ENCODE measurements around the gene NAA50.

Gene NAA50

DNA sequence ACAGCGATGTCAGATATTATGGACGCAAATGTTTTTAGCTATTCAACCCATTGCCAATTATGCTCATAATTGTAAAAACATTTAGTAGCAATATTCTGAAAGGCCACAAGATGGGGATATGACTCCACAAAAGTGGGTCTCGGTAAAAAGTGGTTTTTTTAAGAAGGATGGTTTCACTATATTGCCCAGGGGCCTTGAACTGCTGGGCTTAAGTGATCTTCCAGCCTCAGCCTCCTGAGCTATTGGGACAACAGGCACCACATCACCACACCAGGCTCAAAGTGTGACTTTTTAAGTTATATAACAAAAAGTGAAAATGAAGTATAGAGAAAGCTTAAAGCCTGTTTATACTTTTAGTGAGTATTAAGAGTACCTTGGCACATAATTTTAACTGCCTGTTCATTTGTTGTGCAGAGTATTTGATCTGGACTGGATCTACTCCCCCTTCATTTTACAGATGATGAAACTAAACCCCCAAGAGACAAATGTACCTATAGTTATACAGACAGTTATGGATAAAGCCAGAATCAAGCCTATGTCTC lies 9.4 kb downstream of the NAA50 start:
- peak; percentile 93 for TF ChIP-seq ZNF384 (IDR thresholded peaks at IDR 0.05)
- TF ChIP-seq FOXK2 (IDR thresholded peaks at IDR 0.05): no peak
- peak; percentile 28 for DNase-seq (ENCODE audit: extremely low spot score)
- POLR2A ChIA-PET: interaction anchor here (1.6 kb wide), 1 partner anchor 9 kb away, joined by 12 read pairs; the partner anchor contains the start of gene NAA50
- CTCF ChIA-PET: interaction anchor here (0.6 to 2.1 kb wide), 10 partner anchors 9 to 412 kb away, joined by 3 to 14 read pairs (median 3); partner anchors contain the start of genes ATP6V1A and NAA50

DNA sequence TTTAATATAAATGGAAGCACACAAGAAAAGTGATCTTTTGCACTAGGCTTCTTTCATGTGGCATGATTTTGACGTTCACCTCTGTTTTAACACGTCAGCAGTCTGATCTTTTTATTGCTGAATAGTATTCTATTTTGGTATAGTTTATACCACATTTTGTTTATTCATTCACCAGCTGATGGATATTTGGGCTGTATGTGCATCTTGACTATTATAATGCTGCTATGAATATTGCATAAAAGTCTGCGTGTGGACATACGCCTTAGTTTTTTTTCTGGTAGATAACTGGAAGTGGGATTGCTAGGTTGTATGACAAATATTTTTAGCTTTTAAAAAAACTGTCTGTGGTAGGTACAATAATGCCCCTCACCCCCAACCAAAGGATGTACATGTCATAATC lies 14.4 kb downstream of the NAA50 start:
- ChIA-PET POLR2A (interaction anchor here (0.9 kb wide), 1 partner anchor 35 kb away, joined by 3 read pairs; the partner anchor contains the start of gene USF3), CTCF (no interaction called here)
- no peak for TF ChIP-seq ARNT (IDR thresholded peaks at IDR 0.05)
- DNase-seq (ENCODE audit: extremely low spot score): no peak

DNA sequence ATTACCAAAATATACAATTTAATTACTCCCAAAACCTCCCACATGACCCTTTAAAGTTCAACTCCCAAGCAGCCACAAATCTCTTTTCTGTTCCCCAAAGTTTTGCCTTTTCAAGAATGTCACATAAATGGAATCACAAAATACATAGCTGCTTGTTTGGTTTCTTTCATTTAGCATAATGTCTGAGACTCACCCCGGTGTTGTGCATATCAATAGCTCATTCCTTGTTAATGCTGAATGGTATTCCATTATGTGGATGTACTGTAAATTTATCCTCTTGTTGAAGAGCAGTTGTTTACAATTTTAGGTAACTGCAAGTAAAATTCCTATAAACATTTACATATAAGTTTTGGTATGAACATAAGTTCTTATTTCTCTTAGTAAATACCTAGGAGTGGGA lies 15.5 kb downstream of the NAA50 start:
- no peak for DNase-seq (ENCODE audit: extremely low spot score)
- CTCF ChIA-PET: interaction anchor here (0.7 kb wide), 1 partner anchor 14 kb away, joined by 3 read pairs; no protein-coding TSS in a partner anchor
- POLR2A ChIA-PET: no interaction called here
- TF ChIP-seq SUZ12 (IDR thresholded peaks at IDR 0.05): no peak
- TF ChIP-seq, protein P1, sequence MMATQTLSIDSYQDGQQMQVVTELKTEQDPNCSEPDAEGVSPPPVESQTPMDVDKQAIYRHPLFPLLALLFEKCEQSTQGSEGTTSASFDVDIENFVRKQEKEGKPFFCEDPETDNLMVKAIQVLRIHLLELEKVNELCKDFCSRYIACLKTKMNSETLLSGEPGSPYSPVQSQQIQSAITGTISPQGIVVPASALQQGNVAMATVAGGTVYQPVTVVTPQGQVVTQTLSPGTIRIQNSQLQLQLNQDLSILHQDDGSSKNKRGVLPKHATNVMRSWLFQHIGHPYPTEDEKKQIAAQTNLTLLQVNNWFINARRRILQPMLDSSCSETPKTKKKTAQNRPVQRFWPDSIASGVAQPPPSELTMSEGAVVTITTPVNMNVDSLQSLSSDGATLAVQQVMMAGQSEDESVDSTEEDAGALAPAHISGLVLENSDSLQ (IDR thresholded peaks at IDR 0.05): no peak
- TF ChIP-seq L3MBTL2 (conservative IDR thresholded peaks at IDR 0.05): no peak
- TF ChIP-seq NFRKB (IDR thresholded peaks at IDR 0.05): no peak
- no peak for TF ChIP-seq FOXK2 (IDR thresholded peaks at IDR 0.05)
- no peak for TF ChIP-seq FOXA1 (IDR thresholded peaks at IDR 0.05)
- TF ChIP-seq CTBP1 (IDR thresholded peaks at IDR 0.05; ENCODE audit: borderline replicate concordance): no peak
- TF ChIP-seq ZNF384 (IDR thresholded peaks at IDR 0.05): no peak
- no peak for TF ChIP-seq FOXM1 (IDR thresholded peaks at IDR 0.05; ENCODE audit: borderline replicate concordance)
- no peak for TF ChIP-seq BHLHE40 (IDR thresholded peaks at IDR 0.05; ENCODE audit: borderline replicate concordance)
- no peak for TF ChIP-seq ELF4 (IDR thresholded peaks at IDR 0.05)
- TF ChIP-seq HDGF (IDR thresholded peaks at IDR 0.05; ENCODE audit: borderline replicate concordance): no peak
- TF ChIP-seq SP1 (IDR thresholded peaks at IDR 0.05): no peak
- TF ChIP-seq LEF1 (IDR thresholded peaks at IDR 0.05; ENCODE audit: borderline replicate concordance): no peak
- no peak for TF ChIP-seq TARDBP (IDR thresholded peaks at IDR 0.05)
- no peak for TF ChIP-seq ARNT (IDR thresholded peaks at IDR 0.05)

DNA sequence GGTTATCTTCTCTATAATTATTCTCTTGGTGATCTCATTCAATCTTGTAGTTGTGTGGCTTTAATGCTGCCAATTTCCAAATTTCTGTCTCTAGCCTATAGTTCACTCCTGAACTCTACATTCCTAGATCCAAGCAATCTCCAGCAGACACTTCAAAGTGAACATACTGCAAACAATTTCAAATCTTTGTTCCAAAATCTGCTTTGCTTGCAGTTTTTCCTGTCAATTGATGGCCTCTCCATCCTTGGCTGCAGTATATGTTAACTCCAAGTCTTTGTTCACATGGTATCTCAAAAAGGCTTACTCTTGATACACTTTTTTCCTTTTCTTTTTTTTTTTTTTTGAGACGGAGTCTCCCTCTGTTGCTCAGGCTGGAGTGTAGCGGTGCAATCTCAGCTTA lies 17.4 kb downstream of the NAA50 start:
- TF ChIP-seq L3MBTL2 (conservative IDR thresholded peaks at IDR 0.05) (no peak), TARDBP (IDR thresholded peaks at IDR 0.05) (no peak), ZNF384 (IDR thresholded peaks at IDR 0.05) (no peak), CTBP1 (IDR thresholded peaks at IDR 0.05; ENCODE audit: borderline replicate concordance) (no peak), FOXK2 (IDR thresholded peaks at IDR 0.05) (no peak), ELF4 (IDR thresholded peaks at IDR 0.05) (no peak)
- TF ChIP-seq, protein P1 (IDR thresholded peaks at IDR 0.05): no peak
- POLR2A ChIA-PET: no interaction called here
- CTCF ChIA-PET: no interaction called here
- no peak for DNase-seq (ENCODE audit: extremely low spot score)

DNA sequence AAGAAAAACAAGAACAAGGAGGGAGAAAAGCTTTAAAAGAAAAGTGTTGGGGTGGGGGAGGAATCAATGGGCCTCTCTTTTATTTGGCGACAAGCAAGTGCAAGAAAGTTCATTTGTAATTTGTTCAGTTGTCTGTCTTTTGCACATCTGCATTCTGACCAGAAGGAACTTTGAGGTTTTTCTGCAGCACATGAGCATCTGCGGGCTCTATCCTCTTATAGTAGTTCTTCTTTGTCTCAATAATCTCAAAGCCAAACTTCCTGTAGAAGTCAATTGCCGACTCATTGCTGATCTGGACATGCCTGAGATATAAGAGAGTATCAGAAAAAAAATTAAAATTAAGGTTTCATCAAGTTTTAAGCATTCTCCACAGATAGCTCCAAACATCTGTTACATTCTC lies 24.4 kb downstream of the NAA50 start:
- CTCF ChIA-PET: no interaction called here
- no peak for DNase-seq (ENCODE audit: extremely low spot score)
- POLR2A ChIA-PET: no interaction called here
- TF ChIP-seq ARNT (IDR thresholded peaks at IDR 0.05) (no peak), ZNF384 (IDR thresholded peaks at IDR 0.05) (no peak), CTBP1 (IDR thresholded peaks at IDR 0.05; ENCODE audit: borderline replicate concordance) (no peak), FOXK2 (IDR thresholded peaks at IDR 0.05) (no peak), HDGF (IDR thresholded peaks at IDR 0.05; ENCODE audit: borderline replicate concordance) (no peak), L3MBTL2 (conservative IDR thresholded peaks at IDR 0.05) (no peak), SUZ12 (IDR thresholded peaks at IDR 0.05) (no peak), LEF1 (IDR thresholded peaks at IDR 0.05; ENCODE audit: borderline replicate concordance) (no peak), FOXM1 (IDR thresholded peaks at IDR 0.05; ENCODE audit: borderline replicate concordance) (no peak), NFRKB (IDR thresholded peaks at IDR 0.05) (no peak), FOXA1 (IDR thresholded peaks at IDR 0.05) (no peak), TARDBP (IDR thresholded peaks at IDR 0.05) (no peak), BHLHE40 (IDR thresholded peaks at IDR 0.05; ENCODE audit: borderline replicate concordance) (no peak), ELF4 (IDR thresholded peaks at IDR 0.05) (no peak), SP1 (IDR thresholded peaks at IDR 0.05) (no peak)
- TF ChIP-seq, protein P1 (IDR thresholded peaks at IDR 0.05): no peak

DNA sequence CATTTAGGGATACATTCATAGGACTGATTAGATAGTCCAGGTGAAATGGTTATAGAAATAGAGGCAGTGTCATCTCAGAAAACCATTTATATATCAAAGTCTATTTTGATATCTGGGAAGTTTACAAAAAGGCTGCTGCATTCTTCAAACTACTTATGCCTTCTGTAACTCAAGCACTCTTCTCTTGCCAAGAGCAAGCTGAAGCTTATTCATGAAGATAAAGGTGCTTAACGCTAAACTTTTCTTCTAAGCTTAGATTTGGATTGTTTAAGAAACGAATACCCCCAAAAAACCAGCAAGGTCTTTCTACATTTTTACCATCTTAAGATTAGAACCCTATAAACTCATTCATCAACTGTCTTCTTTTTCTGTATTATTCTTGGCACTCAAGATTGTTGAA lies 26.3 kb downstream of the NAA50 start:
- TF ChIP-seq FOXA1 (IDR thresholded peaks at IDR 0.05): no peak
- no peak for TF ChIP-seq ELF4 (IDR thresholded peaks at IDR 0.05)
- no peak for TF ChIP-seq SUZ12 (IDR thresholded peaks at IDR 0.05)
- no peak for TF ChIP-seq FOXM1 (IDR thresholded peaks at IDR 0.05; ENCODE audit: borderline replicate concordance)
- TF ChIP-seq BHLHE40 (IDR thresholded peaks at IDR 0.05; ENCODE audit: borderline replicate concordance): no peak
- POLR2A ChIA-PET: no interaction called here
- no peak for DNase-seq (ENCODE audit: extremely low spot score)
- CTCF ChIA-PET: no interaction called here

DNA sequence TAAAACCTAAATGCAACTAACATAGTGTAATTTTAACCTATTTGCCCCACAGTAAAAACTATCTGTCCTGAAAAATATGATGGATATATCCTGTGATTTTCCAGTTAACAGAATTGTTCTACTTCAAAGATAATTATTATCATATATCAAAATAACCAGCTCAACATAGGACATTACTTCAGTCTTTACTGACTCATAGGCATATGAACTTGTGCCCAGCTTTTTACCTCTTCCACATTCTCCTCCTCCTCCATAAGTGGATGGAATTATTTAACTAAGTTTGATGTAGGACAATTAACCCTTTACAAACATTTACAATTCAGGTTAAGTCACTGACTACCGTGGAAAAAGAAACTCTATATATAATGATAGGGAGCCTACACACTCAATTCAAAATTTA lies 26.8 kb downstream of the NAA50 start:
- DNase-seq (ENCODE audit: extremely low spot score): no peak
- TF ChIP-seq NFRKB (IDR thresholded peaks at IDR 0.05) (no peak), BHLHE40 (IDR thresholded peaks at IDR 0.05; ENCODE audit: borderline replicate concordance) (no peak), ZNF384 (IDR thresholded peaks at IDR 0.05) (no peak), FOXM1 (IDR thresholded peaks at IDR 0.05; ENCODE audit: borderline replicate concordance) (no peak), ELF4 (IDR thresholded peaks at IDR 0.05) (no peak), FOXA1 (IDR thresholded peaks at IDR 0.05) (no peak), SUZ12 (IDR thresholded peaks at IDR 0.05) (no peak), SP1 (IDR thresholded peaks at IDR 0.05) (no peak), L3MBTL2 (conservative IDR thresholded peaks at IDR 0.05) (no peak), ARNT (IDR thresholded peaks at IDR 0.05) (no peak), TARDBP (IDR thresholded peaks at IDR 0.05) (no peak), FOXK2 (IDR thresholded peaks at IDR 0.05) (no peak), LEF1 (IDR thresholded peaks at IDR 0.05; ENCODE audit: borderline replicate concordance) (no peak), HDGF (IDR thresholded peaks at IDR 0.05; ENCODE audit: borderline replicate concordance) (no peak), CTBP1 (IDR thresholded peaks at IDR 0.05; ENCODE audit: borderline replicate concordance) (no peak)
- TF ChIP-seq, protein P1 (IDR thresholded peaks at IDR 0.05): no peak
- POLR2A ChIA-PET: no interaction called here
- CTCF ChIA-PET: no interaction called here

Data from HEK293T (cell line).